MM.1S (cell line): ENCODE measurements around the gene HCCS.

ENCODE experiments used
- DNase-seq: peaks from one replicate; pipeline ENCODE4 v3.0.0-alpha.2; 2015
- H2AFZ ChIP-seq: fragments of 300-600 bp; sonication (generic); 2 replicates; pipeline ENCODE4 v1.6.0; 2016; ENCODE audit warnings: antibody characterized with exemption, low read length
- H3F3A ChIP-seq: fragments of 300-600 bp; sonication (generic); 2 replicates; pipeline ENCODE4 v1.6.1; 2016; ENCODE audit warnings: mild to moderate bottlenecking, antibody characterized with exemption, low read length, moderate library complexity, mixed read lengths; ENCODE audit not compliant: insufficient read depth
- H3K27ac ChIP-seq: fragments of 300-600 bp; sonication (generic); 2 replicates; pipeline ENCODE4 v1.5.1; 2016; ENCODE audit warnings: mild to moderate bottlenecking, low read length
- H3K27me3 ChIP-seq: fragments of 300-600 bp; sonication (generic); replicated peaks from 2 replicates; pipeline ENCODE4 v1.6.0; 2016; ENCODE audit warnings: low read length; ENCODE audit not compliant: insufficient read depth
- H3K36me3 ChIP-seq: fragments of 300-600 bp; sonication (generic); replicated peaks from 2 replicates; pipeline ENCODE4 v1.6.1; 2016; ENCODE audit warnings: mild to moderate bottlenecking, low read length, mixed read lengths; ENCODE audit not compliant: insufficient read depth
- H3K4me1 ChIP-seq: fragments of 300-600 bp; sonication (generic); 2 replicates; pipeline ENCODE4 v1.6.1; 2016; ENCODE audit warnings: low read length, mixed read lengths
- H3K4me2 ChIP-seq: fragments of 300-600 bp; sonication (generic); 2 replicates; pipeline ENCODE4 v1.6.0; 2016; ENCODE audit warnings: low read depth, low read length
- H3K4me3 ChIP-seq: fragments of 300-600 bp; sonication (generic); 2 replicates; pipeline ENCODE4 v1.5.1; 2016; ENCODE audit warnings: low read length, mixed read lengths
- H3K79me2 ChIP-seq: fragments of 300-600 bp; sonication (generic); 2 replicates; pipeline ENCODE4 v1.6.1; 2016; ENCODE audit warnings: mixed run types, low read length, mixed read lengths
- H3K9ac ChIP-seq: fragments of 300-600 bp; sonication (generic); 2 replicates; pipeline ENCODE4 v1.6.1; 2016; ENCODE audit warnings: low read length, mixed read lengths
- H3K9me2 ChIP-seq: fragments of 300-600 bp; sonication (generic); replicated peaks from 2 replicates; pipeline ENCODE4 v1.6.1; 2016; ENCODE audit warnings: mild to moderate bottlenecking, low read length, mixed read lengths; ENCODE audit not compliant: insufficient read depth
- H3K9me3 ChIP-seq: fragments of 300-600 bp; sonication (generic); replicated peaks from 2 replicates; pipeline ENCODE4 v1.6.1; 2016; ENCODE audit warnings: mild to moderate bottlenecking, low read length, mixed read lengths; ENCODE audit not compliant: insufficient read depth
- H4K20me1 ChIP-seq: fragments of 300-600 bp; sonication (generic); 2 replicates; pipeline ENCODE4 v1.6.1; 2016; ENCODE audit warnings: mild to moderate bottlenecking, low read length, moderate library complexity, mixed read lengths; ENCODE audit not compliant: insufficient read depth
- CTCF ChIP-seq: fragments of 300-600 bp; sonication (generic); IDR thresholded peaks from 2 replicates; pipeline ENCODE4 v1.5.1; 2016; ENCODE audit warnings: antibody characterized with exemption, low read length, mixed read lengths
- EZH2 ChIP-seq: fragments of 300-600 bp; sonication (generic); optimal IDR thresholded peaks from 2 replicates; pipeline ENCODE3; 2017; ENCODE audit warnings: low read depth, mild to moderate bottlenecking, antibody characterized with exemption, low read length, mixed read lengths
- EZH2phosphoT487 ChIP-seq: fragments of 300-600 bp; sonication (generic); IDR thresholded peaks from 2 replicates; pipeline ENCODE4 v1.6.1; 2018; ENCODE audit warnings: antibody characterized with exemption, low read length

HCCS gene

GRCh38 chrX:11143931-11144678 is 33.0 kb downstream of the HCCS start:
- Histone ChIP-seq H2AFZ (no peak overlapping the region), H3K27ac (no peak overlapping the region), H3K79me2 (no peaks in the 10 kb centered on the region), H3K9me2 (no peaks in the 10 kb centered on the region), H3K9ac (no peak overlapping the region), H3K27me3 (no peaks in the 10 kb centered on the region), H4K20me1 (no peaks in the 10 kb centered on the region), H3K4me3 (no peak overlapping the region), H3F3A (0 out of 2 replicates have a peak, but pooled peaks cover 2% of the 10 kb centered on the region), H3K9me3 (no peaks in the 10 kb centered on the region), H3K36me3 (no peaks in the 10 kb centered on the region), H3K4me2 (peak overlapping the region; percentile 41; the same call in 1 of the 2 replicates), H3K4me1 (peaks cover 15% of the 10 kb centered on the region)
- peak; percentile 65 for DNase-seq
- TF ChIP-seq EZH2phosphoT487 (no peak), CTCF (peak; percentile 54)

GRCh38 chrX:11146411-11146810 is 35.3 kb downstream of the HCCS start:
- no peak for TF ChIP-seq EZH2
- peaks cover 15% of the 10 kb centered on the region for H3K4me1 ChIP-seq
- no peaks in the 10 kb centered on the region for H3K27me3 ChIP-seq
- H3K27ac ChIP-seq: no peak overlapping the region
- no peak overlapping the region for H3K9ac ChIP-seq
- H3K36me3 ChIP-seq: no peaks in the 10 kb centered on the region
- H3K9me3 ChIP-seq: no peaks in the 10 kb centered on the region
- H3K4me3 ChIP-seq: no peak overlapping the region
- H2AFZ ChIP-seq: no peak overlapping the region
- H3K9me2 ChIP-seq: no peaks in the 10 kb centered on the region
- H3K79me2 ChIP-seq: no peaks in the 10 kb centered on the region
- no peaks in the 10 kb centered on the region for H4K20me1 ChIP-seq
- 0 out of 2 replicates have a peak, but pooled peaks cover 2% of the 10 kb centered on the region for H3F3A ChIP-seq
- no peak for DNase-seq
- H3K4me2 ChIP-seq: no peak overlapping the region

GRCh38 chrX:11148401-11148800 is 37.3 kb downstream of the HCCS start:
- no peaks in the 10 kb centered on the region for H3K27me3 ChIP-seq
- H3K36me3 ChIP-seq: no peaks in the 10 kb centered on the region; the same call in 1 of the 2 replicates
- no peak for TF ChIP-seq CTCF
- TF ChIP-seq EZH2phosphoT487: no peak
- no peak for TF ChIP-seq EZH2
- DNase-seq: no peak
- H3K9ac ChIP-seq: no peak overlapping the region
- peaks cover 15% of the 10 kb centered on the region for H3K4me1 ChIP-seq
- H3K4me2 ChIP-seq: no peak overlapping the region
- H3K27ac ChIP-seq: no peak overlapping the region
- H4K20me1 ChIP-seq: no peaks in the 10 kb centered on the region
- H3F3A ChIP-seq: 0 out of 2 replicates have a peak, but pooled peaks cover 2% of the 10 kb centered on the region
- H3K9me3 ChIP-seq: no peaks in the 10 kb centered on the region
- no peak overlapping the region for H2AFZ ChIP-seq
- H3K9me2 ChIP-seq: no peaks in the 10 kb centered on the region
- H3K79me2 ChIP-seq: no peaks in the 10 kb centered on the region
- no peak overlapping the region for H3K4me3 ChIP-seq
